ENCODE data around the gene JAKMIP1. TPM values are rescaled to one million over a fixed set of nuclear protein-coding genes. Genes with fewer than 3 reads are reported as not detected.

The JAKMIP1 gene
- total RNA-seq, 2 experiments from 2014 or later = 4.0 to 5.1 TPM

DNA sequence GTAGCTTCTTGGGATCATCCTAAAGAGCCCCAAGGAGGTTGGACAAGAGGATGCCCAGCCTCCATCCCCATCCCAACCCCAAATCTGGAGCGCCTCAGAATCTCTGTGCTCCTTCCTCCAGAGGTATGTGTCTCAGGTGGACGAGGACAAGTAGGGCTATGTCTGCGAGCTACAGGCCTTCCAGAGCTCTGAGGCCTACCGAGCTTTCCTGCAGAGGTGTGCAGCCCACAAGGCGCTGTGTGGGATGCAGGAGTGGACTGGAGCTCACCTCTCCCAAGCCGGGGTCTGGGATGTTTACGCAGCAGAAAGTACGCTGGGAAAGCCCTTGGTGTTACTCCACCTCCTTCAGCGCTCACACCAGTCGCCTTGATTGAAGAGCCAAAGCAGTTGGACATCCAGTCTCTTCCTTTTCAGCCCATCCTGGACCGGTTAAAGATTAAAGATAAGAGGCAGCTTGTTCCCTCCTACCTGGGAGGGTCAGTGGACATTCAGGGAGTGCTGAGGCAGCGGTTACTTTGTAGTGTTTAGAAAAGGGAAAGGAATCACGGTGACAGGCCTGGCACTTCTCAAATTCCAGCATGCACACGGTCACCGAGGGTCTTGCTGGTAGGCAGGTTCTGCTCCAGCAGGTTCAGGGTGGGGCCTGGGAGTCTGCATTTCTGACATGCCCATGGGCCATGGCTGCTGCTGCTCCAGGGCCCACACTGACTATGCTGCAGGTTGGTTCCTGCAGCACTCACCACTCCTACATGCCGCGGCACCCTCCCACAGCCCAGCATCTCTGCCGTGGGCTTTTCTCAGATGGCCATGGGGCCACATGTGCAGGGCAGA lies 29.5 kb upstream of the JAKMIP1 start:
- DNase-seq (ENCODE audit: low spot score) = no peak
- Histone ChIP-seq H3K9me2 (ENCODE audit: insufficient read depth, low read length) (no peaks in the 10 kb centered on the region), H3K4me3 (ENCODE audit: low read depth, low read length, poor library complexity, severe bottlenecking) (no peak overlapping the region), H3K36me3 (ENCODE audit: insufficient read depth, low read length) (no peaks in the 10 kb centered on the region), H3K4me2 (ENCODE audit: low read length) (no peak overlapping the region), H4K20me1 (ENCODE audit: insufficient read depth, low read length) (no peaks in the 10 kb centered on the region), H3K79me2 (ENCODE audit: insufficient read depth, low read depth, low read length) (no peaks in the 10 kb centered on the region), H2AFZ (ENCODE audit: low read length) (no peak overlapping the region), H3K4me1 (ENCODE audit: insufficient read depth, low read length, poor library complexity, severe bottlenecking) (no peaks in the 10 kb centered on the region), H3K27ac (ENCODE audit: low read depth, low read length, poor library complexity, severe bottlenecking) (no peak overlapping the region), H3K9me3 (ENCODE audit: low read length) (no peaks in the 10 kb centered on the region)
- intact Hi-C loops (cut with micrococcal nuclease; ENCODE audit: unreplicated experiment) = no loop called here
- TF ChIP-seq EZH2phosphoT487 (IDR thresholded peaks at IDR 0.05; ENCODE audit: borderline replicate concordance, low read depth, low read length) = no peak
- TF ChIP-seq, protein P1, sequence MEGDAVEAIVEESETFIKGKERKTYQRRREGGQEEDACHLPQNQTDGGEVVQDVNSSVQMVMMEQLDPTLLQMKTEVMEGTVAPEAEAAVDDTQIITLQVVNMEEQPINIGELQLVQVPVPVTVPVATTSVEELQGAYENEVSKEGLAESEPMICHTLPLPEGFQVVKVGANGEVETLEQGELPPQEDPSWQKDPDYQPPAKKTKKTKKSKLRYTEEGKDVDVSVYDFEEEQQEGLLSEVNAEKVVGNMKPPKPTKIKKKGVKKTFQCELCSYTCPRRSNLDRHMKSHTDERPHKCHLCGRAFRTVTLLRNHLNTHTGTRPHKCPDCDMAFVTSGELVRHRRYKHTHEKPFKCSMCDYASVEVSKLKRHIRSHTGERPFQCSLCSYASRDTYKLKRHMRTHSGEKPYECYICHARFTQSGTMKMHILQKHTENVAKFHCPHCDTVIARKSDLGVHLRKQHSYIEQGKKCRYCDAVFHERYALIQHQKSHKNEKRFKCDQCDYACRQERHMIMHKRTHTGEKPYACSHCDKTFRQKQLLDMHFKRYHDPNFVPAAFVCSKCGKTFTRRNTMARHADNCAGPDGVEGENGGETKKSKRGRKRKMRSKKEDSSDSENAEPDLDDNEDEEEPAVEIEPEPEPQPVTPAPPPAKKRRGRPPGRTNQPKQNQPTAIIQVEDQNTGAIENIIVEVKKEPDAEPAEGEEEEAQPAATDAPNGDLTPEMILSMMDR (conservative IDR thresholded peaks at IDR 0.05; ENCODE audit: low read length) = no peak
- POLR2A ChIA-PET = no interaction called here
- BruUV-seq (replicated peaks) = no TSS peak
- CTCF ChIA-PET (ENCODE audit: unreplicated experiment) = no interaction called here

DNA sequence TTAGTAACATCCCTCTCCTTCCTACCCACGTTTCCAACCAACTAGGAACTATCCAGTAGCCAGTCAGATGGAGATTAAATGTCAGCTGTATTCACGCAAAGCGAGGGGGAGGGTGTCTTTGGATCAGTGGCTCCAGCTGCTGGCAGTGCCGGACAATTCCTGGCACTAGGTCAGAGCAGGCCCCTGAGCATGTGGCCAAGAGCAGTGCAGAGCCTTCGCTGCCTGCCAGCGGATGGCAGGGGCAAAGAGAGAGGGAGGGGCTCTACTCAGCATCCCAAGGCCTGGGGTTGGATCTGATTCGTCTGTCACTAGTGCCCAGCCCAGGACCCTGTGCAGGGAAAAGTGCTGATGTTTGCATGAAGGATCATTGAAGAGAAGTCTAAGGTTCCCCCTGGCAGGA lies 28.7 kb upstream of the JAKMIP1 start:
- Histone ChIP-seq H3K4me2 (ENCODE audit: low read length) (no peak overlapping the region), H3K36me3 (ENCODE audit: insufficient read depth, low read length) (no peaks in the 10 kb centered on the region), H3K27ac (ENCODE audit: low read depth, low read length, poor library complexity, severe bottlenecking) (no peak overlapping the region), H4K20me1 (ENCODE audit: insufficient read depth, low read length) (no peaks in the 10 kb centered on the region), H3K4me3 (ENCODE audit: low read depth, low read length, poor library complexity, severe bottlenecking) (no peak overlapping the region), H3K9me2 (ENCODE audit: insufficient read depth, low read length) (no peaks in the 10 kb centered on the region), H3K9me3 (ENCODE audit: low read length) (no peaks in the 10 kb centered on the region), H3K79me2 (ENCODE audit: insufficient read depth, low read depth, low read length) (no peaks in the 10 kb centered on the region), H2AFZ (ENCODE audit: low read length) (no peak overlapping the region), H3K4me1 (ENCODE audit: insufficient read depth, low read length, poor library complexity, severe bottlenecking) (no peaks in the 10 kb centered on the region)
- ChIA-PET POLR2A (no interaction called here), CTCF (ENCODE audit: unreplicated experiment) (no interaction called here)
- BruUV-seq (replicated peaks) = no TSS peak
- intact Hi-C loops (cut with micrococcal nuclease; ENCODE audit: unreplicated experiment) = no loop called here
- TF ChIP-seq, protein P1 (conservative IDR thresholded peaks at IDR 0.05; ENCODE audit: low read length) = no peak
- no peak for TF ChIP-seq EZH2phosphoT487 (IDR thresholded peaks at IDR 0.05; ENCODE audit: borderline replicate concordance, low read depth, low read length)
- no peak for DNase-seq (ENCODE audit: low spot score)

All from OCI-LY7 (cell line).